Transverse colon (tissue), 4 donors: ENCODE results near the gene OS9. TPM values are rescaled to one million over a fixed set of nuclear protein-coding genes. Genes with fewer than 3 reads are reported as not detected.

Experiments
- DNase-seq: peaks from one replicate; pipeline ENCODE4 v3.0.0-alpha.2; 2019
- H3K27ac ChIP-seq, 4 donors: fragments of 200-600 bp; sonication (generic); 2 replicates each; pipeline ENCODE4 v1.5.1; 2016 to 2018; ENCODE audit warnings: inconsistent platforms in 4 of 4
- H3K27me3 ChIP-seq: fragments of 200-600 bp; sonication (generic); 2 replicates; pipeline ENCODE4 v1.5.1; 2017; ENCODE audit warnings: inconsistent platforms
- H3K36me3 ChIP-seq, 4 donors: fragments of 200-600 bp; sonication (generic); 2 replicates each; pipeline ENCODE4 v1.5.1; 2017 to 2019; ENCODE audit warnings: inconsistent platforms in 4 of 4
- H3K4me1 ChIP-seq, 4 donors: fragments of 200-600 bp; sonication (generic); 2 replicates each; pipeline ENCODE4 v1.5.1; 2017 to 2020; ENCODE audit warnings: inconsistent platforms in 4 of 4
- H3K4me3 ChIP-seq, 4 donors: fragments of 200-600 bp; sonication (generic); 1 replicate in 1 of 4; 2 replicates in 3 of 4; pipeline versions ENCODE4 v1.5.1 to v1.6.1; 2017 to 2019; ENCODE audit warnings: inconsistent platforms in 4 of 4
- H3K9me3 ChIP-seq, 2 donors: fragments of 200-600 bp; sonication (generic); 2 replicates each; pipeline ENCODE4 v1.5.1; 2017 to 2019; ENCODE audit warnings: inconsistent platforms in 2 of 2
- CTCF ChIP-seq, 5 experiments: fragments of 200-600 bp in 3 of 5; fragments of 450-650 bp in 2 of 5; sonication (generic) in 3 of 5; IDR thresholded peaks; 1 replicate in 2 of 5; 2 replicates in 3 of 5; pipeline ENCODE4 v1.5.1; 2016 to 2017; ENCODE audit warnings: antibody characterized with exemption in 5 of 5, inconsistent platforms in 3 of 5, mild to moderate bottlenecking in 2 of 5, moderate library complexity in 1 of 5
- EP300 ChIP-seq: sonication (generic); formaldehyde crosslinking; IDR thresholded peaks from one replicate; pipeline ENCODE4 v1.6.1; 2017; ENCODE audit warnings: antibody characterized with exemption, low read depth
- POLR2A ChIP-seq: fragments of 450-650 bp; IDR thresholded peaks from one replicate; pipeline ENCODE4 v1.6.1; 2016; ENCODE audit warnings: antibody characterized with exemption, mild to moderate bottlenecking, moderate library complexity
- POLR2AphosphoS5 ChIP-seq, 3 donors: sonication (generic); formaldehyde crosslinking; IDR thresholded peaks; one replicate each; pipeline ENCODE4 v1.6.1; 2016; ENCODE audit warnings: antibody characterized with exemption in 3 of 3
- WGBS, 2 donors: methylation state at CpG; one replicate each; pipeline ENCODE4 v1.1.5; 2018; ENCODE audit warnings: low coverage in 1 of 2; 5-methylcytosine and 5-hydroxymethylcytosine counted together
- in situ Hi-C, 4 donors: fragments of 200-750 bp; cut with MboI; loops; one replicate each; pipeline versions ENCODE4 v1.15.0 to v1.15.1; 2017; ENCODE audit warnings: low sequenced_read_pairs in 3 of 4, low pct_ligation_motif_present in 1 of 4, low pct_unique_long_range_greater_than_20kb in 1 of 4
- intact Hi-C: fragments of 100-400 bp; cut with DNase I; formaldehyde crosslinking; loops from one replicate; pipeline ENCODE4 v1.15.1; 2023; ENCODE audit warnings: low total_unique reads
- total RNA-seq, 4 donors: library from RNA; depleted of rRNA; stranded (reverse); fragments of >200 nt; gene quantifications; one replicate each; pipeline ENCODE4 v1.1.0, GENCODE V29; 2016

OS9 gene
- total RNA-seq, 4 donors from 2014 or later, result 187 to 362 (median 249) TPM

- peak; percentile 98 for DNase-seq
- Histone ChIP-seq H3K4me3 (peak within 1 kb of the TSS; percentile 79 to 98 (median 89)), H3K27ac (peak within 1 kb of the TSS; percentile 93 to 96 (median 95)), H3K36me3 (peaks cover 0 to 24% (median 6%) of the 10 kb centered on the region in 4 donors), H3K9me3 (no peaks in the 10 kb centered on the region), H3K4me1 (peaks cover 4 to 22% (median 9%) of the 10 kb centered on the region in 4 donors), H3K27me3 (peaks cover 8% of the 10 kb centered on the region)
- intact Hi-C loops (no loop called here), in situ Hi-C loops (no loop called here)
- 1% methylated on average over 29 of the region's 29 CpGs; no CpG with 5 or more reads in 1 of the 2 donors for WGBS, 2 donors
- no peak for TF ChIP-seq EP300
- peak; percentile 65 for TF ChIP-seq POLR2A
- TF ChIP-seq POLR2AphosphoS5 (IDR thresholded peaks at IDR 0.05), result peak; percentile 33 to 68 (median 58)
- TF ChIP-seq CTCF (IDR thresholded peaks at IDR 0.05), result peak in 1 of 5 experiments; percentile 21
Measured at GRCh38 chr12:57744777-57745484, 51.0 kb downstream of the OS9 start, which contains the start of gene TSPAN31. Gene TSPAN31 (plus strand): TSS chr12:57745039. CDS start chr12:57745155, 116 bp downstream.

- H3K4me1 ChIP-seq, result peaks cover 4 to 22% (median 9%) of the 10 kb centered on the region in 4 donors
- DNase-seq, result no peak
- in situ Hi-C loops (no loop called here), intact Hi-C loops (no loop called here)
- WGBS, 2 donors, result 58 to 70% methylated on average over 2 to 8 of the region's 8 CpGs
- peak overlapping the region; percentile 93 to 96 (median 95) for H3K27ac ChIP-seq
- H3K4me3 ChIP-seq, result peak overlapping the region; percentile 79 to 98 (median 89)
- no peaks in the 10 kb centered on the region for H3K9me3 ChIP-seq
- peaks cover 2% of the 10 kb centered on the region for H3K27me3 ChIP-seq
- peaks cover 0 to 24% (median 6%) of the 10 kb centered on the region in 4 donors for H3K36me3 ChIP-seq
- TF ChIP-seq EP300 (no peak), POLR2A (no peak), POLR2AphosphoS5 (IDR thresholded peaks at IDR 0.05) (no peak), CTCF (IDR thresholded peaks at IDR 0.05) (no peak)
Measured at GRCh38 chr12:57745485-57745881, 51.6 kb downstream of the OS9 start.

- Histone ChIP-seq H3K4me1 (peaks cover 5 to 26% (median 10%) of the 10 kb centered on the region in 4 donors), H3K4me3 (peak overlapping the region in 1 of 4 donors; percentile 85), H3K9me3 (no peaks in the 10 kb centered on the region), H3K36me3 (peaks cover 0 to 24% (median 6%) of the 10 kb centered on the region in 4 donors), H3K27me3 (no peaks in the 10 kb centered on the region), H3K27ac (peak overlapping the region in 3 of 4 donors; percentile 95 to 96 (median 95))
- in situ Hi-C loops (no loop called here), intact Hi-C loops (no loop called here)
- WGBS, 2 donors, result 73 to 75% methylated on average over 3 of the region's 3 CpGs
- no peak for DNase-seq
- no peak for TF ChIP-seq CTCF (IDR thresholded peaks at IDR 0.05)
- no peak for TF ChIP-seq POLR2AphosphoS5 (IDR thresholded peaks at IDR 0.05)
- no peak for TF ChIP-seq POLR2A
- no peak for TF ChIP-seq EP300
Measured at GRCh38 chr12:57746025-57746424, 52.1 kb downstream of the OS9 start.

DNA sequence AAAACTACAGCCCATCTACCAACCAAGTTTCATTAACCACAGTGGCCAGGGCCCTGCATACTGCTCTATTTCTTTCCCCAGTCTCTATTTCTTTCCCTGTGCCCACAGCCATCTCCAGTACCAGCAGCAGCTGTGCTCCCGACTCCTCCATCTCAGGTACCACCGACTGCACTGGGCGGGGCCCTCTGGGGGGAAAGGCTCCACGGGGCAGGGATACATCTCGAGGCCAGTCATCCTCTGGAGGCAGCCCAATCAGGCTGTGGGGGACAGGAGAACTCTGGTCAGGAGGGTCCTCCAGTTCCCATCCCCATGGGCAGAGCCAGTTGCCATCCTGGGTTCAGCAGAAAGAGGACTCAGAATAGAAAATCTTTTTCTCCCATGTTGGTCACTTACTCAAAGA is 55.1 kb downstream of the OS9 start:
- Histone ChIP-seq H3K9me3 (no peaks in the 10 kb centered on the region), H3K4me1 (peaks cover 16 to 40% (median 28%) of the 10 kb centered on the region in 4 donors), H3K27me3 (no peaks in the 10 kb centered on the region), H3K36me3 (peaks cover 0 to 24% (median 6%) of the 10 kb centered on the region in 4 donors), H3K4me3 (no peak overlapping the region), H3K27ac (no peak overlapping the region)
- WGBS, 2 donors, result 90% methylated on average over 5 of the region's 5 CpGs; no CpG with 5 or more reads in 1 of the 2 donors
- in situ Hi-C loops (no loop called here), intact Hi-C loops (no loop called here)
- no peak for DNase-seq
- no peak for TF ChIP-seq POLR2AphosphoS5 (IDR thresholded peaks at IDR 0.05)
- TF ChIP-seq POLR2A, result no peak
- no peak for TF ChIP-seq CTCF (IDR thresholded peaks at IDR 0.05)
- no peak for TF ChIP-seq EP300
